Suprapubic skin (tissue), 4 donors: Measurements from ENCODE around the gene SLC11A1.

Experiments used
- CTCF ChIP-seq, 2 donors: fragments of 200-600 bp in 1 of 2; fragments of 450-650 bp in 1 of 2; sonication (generic) in 1 of 2; IDR thresholded peaks; one replicate each; pipeline ENCODE4 v1.5.1; 2016 to 2019; ENCODE audit warnings: antibody characterized with exemption in 2 of 2, mild to moderate bottlenecking in 1 of 2, moderate library complexity in 1 of 2
- EP300 ChIP-seq: sonication (generic); formaldehyde crosslinking; IDR thresholded peaks from one replicate; pipeline ENCODE4 v1.6.1; 2017; ENCODE audit warnings: antibody characterized with exemption
- POLR2A ChIP-seq, 2 donors: fragments of 450-650 bp; IDR thresholded peaks; one replicate each; pipeline ENCODE4 v1.6.1; 2017; ENCODE audit warnings: antibody characterized with exemption in 2 of 2, mild to moderate bottlenecking in 2 of 2, moderate library complexity in 2 of 2
- POLR2AphosphoS5 ChIP-seq, 3 donors: sonication (generic); formaldehyde crosslinking; IDR thresholded peaks; one replicate each; pipeline ENCODE4 v1.6.1; 2017; ENCODE audit warnings: antibody characterized with exemption in 3 of 3

GRCh38 chr2:218393750-218394290, 11.7 kb downstream of the SLC11A1 start:
- no peak for TF ChIP-seq POLR2A (IDR thresholded peaks at IDR 0.05)
- TF ChIP-seq CTCF (IDR thresholded peaks at IDR 0.05) = no peak
- TF ChIP-seq POLR2AphosphoS5 (IDR thresholded peaks at IDR 0.05) = no peak
- TF ChIP-seq EP300 = no peak
